ENCODE results near the gene MAP3K14.
"Not testable (repeated sequence)": the region's sequence is repeated elsewhere in the genome, so short reads cannot be mapped to it uniquely, and the experiment has no call there.

Gene MAP3K14

GRCh38 chr17:45316434-45317110, at the start of gene MAP3K14:
Gene MAP3K14 (minus strand): TSS chr17:45317020. CDS start chr17:45290745, 26,275 bp downstream.
- peak within 1 kb of the TSS; percentile 51 to 86 (median 76) for H3K4me3 ChIP-seq
- H3K27ac ChIP-seq, result peak within 1 kb of the TSS; percentile 84 to 98 (median 93)

GRCh38 chr17:45366049-45366448, 49.2 kb upstream of the MAP3K14 start:
- Histone ChIP-seq H3K27ac (no peak overlapping the region), H3K4me3 (no peak overlapping the region)

- no peak overlapping the region for H3K4me3 ChIP-seq
- peak overlapping the region in 1 of 21 experiments; percentile 21 for H3K27ac ChIP-seq
These were observed 47.9 kb upstream of the MAP3K14 start for GRCh38 chr17:45364531-45365390.

- Histone ChIP-seq H3K27ac (no peak overlapping the region), H3K4me3 (no peak overlapping the region)
These were observed 46.7 kb upstream of the MAP3K14 start for GRCh38 chr17:45363498-45363897.

- no peak overlapping the region for H3K27ac ChIP-seq
- H3K4me3 ChIP-seq, result no peak overlapping the region
These were observed 45.2 kb upstream of the MAP3K14 start for GRCh38 chr17:45361976-45362375.

- H3K27ac ChIP-seq, result no peak overlapping the region
- H3K4me3 ChIP-seq, result no peak overlapping the region
These were observed 44.6 kb upstream of the MAP3K14 start for GRCh38 chr17:45361451-45361850.

GRCh38 chr17:45357364-45357997, 40.7 kb upstream of the MAP3K14 start:
- H3K4me3 ChIP-seq, result no peak overlapping the region
- no peak overlapping the region for H3K27ac ChIP-seq

- no peak overlapping the region for H3K4me3 ChIP-seq
- H3K27ac ChIP-seq, result no peak overlapping the region
These were observed 38.3 kb upstream of the MAP3K14 start for GRCh38 chr17:45355087-45355486.

- no peak overlapping the region for H3K4me3 ChIP-seq
- no peak overlapping the region for H3K27ac ChIP-seq
These were observed 36.2 kb upstream of the MAP3K14 start for GRCh38 chr17:45353043-45353442.

GRCh38 chr17:45351831-45352230, 35.0 kb upstream of the MAP3K14 start:
- H3K4me3 ChIP-seq, result no peak overlapping the region
- no peak overlapping the region for H3K27ac ChIP-seq

- Histone ChIP-seq H3K4me3 (no peak overlapping the region), H3K27ac (peak overlapping the region in 1 of 21 experiments; percentile 12)
These were observed 30.6 kb upstream of the MAP3K14 start for GRCh38 chr17:45347444-45347843.

GRCh38 chr17:45346216-45347015, 29.6 kb upstream of the MAP3K14 start:
- peak overlapping the region in 16 of 21 experiments; percentile 3 to 84 (median 52) for H3K27ac ChIP-seq
- no peak overlapping the region for H3K4me3 ChIP-seq

GRCh38 chr17:45345554-45346215, 28.9 kb upstream of the MAP3K14 start:
- Histone ChIP-seq H3K27ac (peak overlapping the region in 17 of 21 experiments; percentile 2 to 84 (median 54)), H3K4me3 (no peak overlapping the region)

GRCh38 chr17:45345246-45345553, 28.4 kb upstream of the MAP3K14 start:
- Histone ChIP-seq H3K4me3 (no peak overlapping the region), H3K27ac (peak overlapping the region in 15 of 21 experiments; percentile 2 to 84 (median 59))

- not testable (repeated sequence) for H3K4me3 ChIP-seq, H3K27ac ChIP-seq
These were observed 27.3 kb upstream of the MAP3K14 start for GRCh38 chr17:45343967-45344664.

GRCh38 chr17:45342871-45343526, 26.2 kb upstream of the MAP3K14 start:
- Histone ChIP-seq H3K27ac (peak overlapping the region in 1 of 21 experiments; percentile 4), H3K4me3 (no peak overlapping the region)

- peak overlapping the region in 11 of 21 experiments; percentile 3 to 66 (median 30) for H3K27ac ChIP-seq
- no peak overlapping the region for H3K4me3 ChIP-seq
These were observed 25.5 kb upstream of the MAP3K14 start for GRCh38 chr17:45342306-45342705.

GRCh38 chr17:45341533-45342158, 24.8 kb upstream of the MAP3K14 start:
- Histone ChIP-seq H3K4me3 (no peak overlapping the region), H3K27ac (peak overlapping the region in 15 of 21 experiments; percentile 3 to 66 (median 29))
